Astrocyte (in vitro differentiated cells and primary cell): ENCODE results near the gene CORO7.

ENCODE experiments used
- CTCF ChIP-seq: IDR thresholded peaks from 2 replicates; pipeline ENCODE4 v1.5.1; 2011; ENCODE audit warnings: low read depth, mild to moderate bottlenecking, inconsistent platforms, low read length, moderate library complexity; ENCODE audit not compliant: insufficient read depth
- EZH2 ChIP-seq: IDR thresholded peaks from 2 replicates; pipeline ENCODE4 v1.6.1; 2012; ENCODE audit warnings: mild to moderate bottlenecking, low read length, inconsistent platforms; ENCODE audit not compliant: insufficient read depth

DNA sequence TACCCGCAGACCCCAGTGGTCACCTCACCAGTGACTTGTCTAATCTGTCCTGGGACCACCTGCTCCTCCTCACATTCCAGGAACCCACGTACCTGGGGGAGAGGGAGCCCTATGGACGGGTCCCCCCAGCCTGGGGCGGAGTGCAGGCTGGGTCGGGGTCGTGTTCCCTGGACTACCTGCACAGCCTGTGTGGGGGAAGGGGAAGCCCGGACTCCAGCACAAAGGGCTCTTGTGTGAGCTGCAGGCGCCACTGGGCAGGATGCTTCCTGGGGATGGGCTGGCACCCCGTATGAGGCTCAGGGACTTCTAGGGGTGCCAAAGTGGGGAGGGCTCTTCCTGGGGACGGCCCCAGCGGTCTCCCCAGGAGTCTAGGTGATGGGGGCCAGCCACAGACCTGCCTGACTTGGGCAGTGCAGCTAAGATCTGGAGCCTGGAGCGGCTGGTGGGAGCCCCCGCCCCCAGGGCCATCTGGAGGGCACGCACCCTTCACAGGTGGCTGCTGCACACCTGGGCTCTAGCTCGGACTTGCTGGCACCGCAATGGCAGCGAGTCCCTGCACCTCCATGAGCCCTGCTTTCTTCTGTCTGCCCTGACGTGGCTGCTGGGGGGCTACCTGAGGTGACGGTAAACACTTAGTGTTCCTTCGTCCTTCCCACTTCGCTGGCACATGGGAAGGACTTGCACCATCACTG, 37.3 kb downstream of the CORO7 start:
- TF ChIP-seq CTCF (no peak), EZH2 (no peak)
